HG02870 (cell line): Measurements from ENCODE around the gene CRYBG1.
"Not testable (repeated sequence)": the region's sequence is repeated elsewhere in the genome, so short reads cannot be mapped to it uniquely, and the experiment has no call there.

Experiments used
- ATAC-seq: cut with Tn5 transposase; IDR thresholded peaks from one replicate; pipeline ENCODE4 v1.9.1; 2021; ENCODE audit warnings: mild to moderate bottlenecking, moderate library complexity; ENCODE audit not compliant: unreplicated experiment

CRYBG1 gene

DNA sequence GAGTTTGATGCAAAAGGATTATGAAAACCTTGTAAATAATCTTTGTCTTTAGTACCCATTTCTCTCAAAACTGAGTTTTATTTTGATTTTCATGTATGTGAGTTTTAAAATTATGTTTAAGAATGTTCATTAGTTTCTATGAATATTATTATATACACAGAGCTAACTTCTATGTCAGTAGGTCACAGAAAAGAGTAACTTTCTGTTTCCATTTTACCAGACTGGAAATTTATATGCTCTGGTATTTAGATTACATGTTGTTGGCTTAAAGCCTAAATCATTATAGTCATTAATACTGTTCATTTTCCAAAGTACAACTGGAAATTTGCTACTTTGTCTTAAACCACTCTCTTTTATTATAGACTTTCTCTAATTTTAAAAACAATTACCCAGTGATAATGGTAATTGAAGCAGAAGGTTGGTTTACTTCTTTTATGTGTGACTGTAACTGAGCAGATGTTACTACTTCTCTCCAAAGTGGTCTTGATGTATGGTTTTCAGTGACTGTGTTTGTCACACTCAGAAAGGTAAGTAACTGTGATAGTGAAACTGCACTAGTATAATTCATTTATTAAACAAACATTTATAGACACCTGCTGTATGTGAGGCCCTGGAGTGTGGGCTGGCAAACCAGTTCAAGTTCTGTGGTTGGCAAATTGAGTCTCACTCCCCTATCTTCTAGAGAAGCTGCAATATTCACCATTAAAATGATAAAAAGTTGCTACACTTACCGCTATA, 13.2 kb downstream of the CRYBG1 start:
- ATAC-seq: no peak

DNA sequence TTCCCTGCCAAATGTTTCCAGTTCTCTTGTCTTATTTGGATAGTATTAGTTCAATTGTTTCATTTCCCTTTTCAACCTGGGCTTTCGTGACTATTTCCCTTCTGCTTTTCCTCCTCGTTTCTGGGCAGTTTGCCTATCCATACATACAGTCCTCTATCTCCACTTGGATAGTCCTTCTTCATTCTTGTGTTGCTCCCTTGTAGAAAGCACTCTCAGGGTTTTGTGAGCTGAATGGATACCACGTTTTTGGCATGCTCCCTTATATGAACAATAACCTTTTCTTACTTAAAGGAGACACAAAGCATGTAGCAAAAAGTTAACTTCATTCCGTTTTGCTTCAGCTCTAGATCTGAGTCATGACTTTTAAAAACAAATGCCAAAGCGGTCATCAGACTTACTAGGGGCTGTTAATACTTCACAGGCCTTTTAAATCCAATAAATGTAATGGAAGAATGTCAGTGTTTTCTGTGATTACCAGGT, 16.6 kb downstream of the CRYBG1 start:
- ATAC-seq: no peak

GRCh38 chr6:106379951-106380350, 19.4 kb downstream of the CRYBG1 start:
- no peak for ATAC-seq

GRCh38 chr6:106380407-106380806, 19.9 kb downstream of the CRYBG1 start:
- no peak for ATAC-seq

DNA sequence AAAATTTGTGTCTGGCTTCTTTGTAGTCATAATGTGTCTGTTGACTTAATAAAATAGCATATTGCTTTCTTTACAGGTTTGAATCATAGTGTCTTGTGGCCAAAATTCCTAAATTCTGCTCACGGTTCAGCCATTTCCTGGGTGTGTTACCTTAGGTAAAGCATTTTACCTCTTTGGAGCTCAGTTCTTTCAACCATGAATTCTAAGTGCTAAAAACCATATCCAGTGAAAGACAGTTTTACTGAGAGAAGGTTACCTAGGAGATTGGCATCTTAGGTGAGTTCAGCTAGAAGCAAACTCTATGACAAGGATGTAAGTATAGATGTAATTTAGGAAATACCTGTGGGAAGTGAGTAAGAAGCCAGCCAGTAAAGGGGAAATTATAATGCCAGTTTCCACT, 20.7 kb downstream of the CRYBG1 start:
- no peak for ATAC-seq

DNA sequence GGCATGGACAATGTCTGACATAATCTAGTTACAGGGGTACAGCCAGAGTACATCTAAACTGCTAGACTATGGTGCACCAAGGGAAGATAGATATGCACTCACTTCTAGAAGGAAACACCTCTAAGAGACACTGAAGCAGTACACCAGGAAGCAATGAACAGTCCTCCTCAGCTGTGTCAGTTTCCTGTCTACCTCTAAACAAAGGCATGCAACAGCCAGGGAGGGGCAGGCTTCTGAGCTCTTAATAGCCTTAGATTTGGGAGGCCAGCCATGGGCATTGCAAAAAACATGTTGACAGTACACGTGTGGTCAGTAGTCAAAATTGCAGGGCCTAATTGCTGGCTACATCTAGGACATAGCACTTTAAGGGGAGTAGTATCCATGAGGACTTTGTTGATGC, 21.4 kb downstream of the CRYBG1 start:
- ATAC-seq: no peak

DNA sequence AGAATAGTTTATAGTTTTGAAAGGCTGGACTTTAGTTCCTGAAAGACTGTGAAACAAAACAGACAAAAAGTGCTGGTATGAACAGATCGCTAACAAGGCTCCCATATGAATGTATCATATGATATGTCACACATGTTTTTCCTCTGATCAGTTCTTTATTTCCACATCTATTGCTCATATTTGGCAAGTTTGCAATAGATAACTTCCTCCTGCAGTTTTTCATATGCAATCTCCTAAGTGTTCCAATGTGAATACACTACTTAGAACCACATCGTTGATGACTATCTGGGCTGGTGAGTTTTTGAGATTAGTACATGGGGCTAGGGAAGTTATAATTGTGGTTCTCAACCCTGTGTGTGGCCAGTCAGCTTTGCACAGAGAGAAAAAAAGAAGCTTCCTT, 23.1 kb downstream of the CRYBG1 start:
- no peak for ATAC-seq

DNA sequence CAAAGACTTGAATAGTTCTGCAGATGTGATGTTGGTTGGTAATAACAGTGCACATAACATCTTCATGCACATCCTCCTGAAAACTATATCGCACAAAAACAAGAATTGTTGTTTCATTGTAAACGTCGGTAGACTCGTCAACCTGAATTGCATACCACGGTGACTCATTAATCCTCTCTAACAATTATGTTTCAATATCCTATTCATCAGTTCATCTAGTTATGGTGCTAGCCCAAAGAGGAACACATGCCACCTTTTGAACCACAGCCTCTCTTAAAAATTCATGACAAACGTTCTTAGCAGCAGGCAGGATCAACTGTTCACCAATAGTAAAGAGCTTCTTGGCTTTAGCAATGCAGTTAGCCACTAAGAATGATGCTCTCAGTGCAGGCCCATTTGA, 25.0 kb downstream of the CRYBG1 start:
- ATAC-seq: no peak

DNA sequence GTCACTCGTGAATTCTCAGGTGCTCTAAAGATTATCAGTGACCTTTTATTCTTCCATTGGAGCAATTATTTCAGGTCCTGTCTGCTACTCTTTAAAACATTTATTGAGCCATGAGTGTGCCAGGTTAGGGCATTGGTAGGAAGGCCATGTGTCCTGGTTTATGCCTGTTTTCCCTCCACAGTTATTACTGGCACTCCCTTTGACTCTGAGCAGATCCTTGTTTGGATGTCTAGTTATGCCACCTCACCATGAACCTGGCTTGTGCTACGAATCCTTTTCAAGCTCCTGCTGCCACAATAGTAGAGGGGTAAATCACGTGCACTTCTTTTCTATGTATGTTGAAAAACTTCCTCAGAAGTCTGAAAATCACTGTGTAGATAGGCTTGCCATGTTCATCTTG, 27.4 kb downstream of the CRYBG1 start:
- no peak for ATAC-seq

- ATAC-seq: no peak
These were observed 29.6 kb downstream of the CRYBG1 start for GRCh38 chr6:106390088-106390487.

DNA sequence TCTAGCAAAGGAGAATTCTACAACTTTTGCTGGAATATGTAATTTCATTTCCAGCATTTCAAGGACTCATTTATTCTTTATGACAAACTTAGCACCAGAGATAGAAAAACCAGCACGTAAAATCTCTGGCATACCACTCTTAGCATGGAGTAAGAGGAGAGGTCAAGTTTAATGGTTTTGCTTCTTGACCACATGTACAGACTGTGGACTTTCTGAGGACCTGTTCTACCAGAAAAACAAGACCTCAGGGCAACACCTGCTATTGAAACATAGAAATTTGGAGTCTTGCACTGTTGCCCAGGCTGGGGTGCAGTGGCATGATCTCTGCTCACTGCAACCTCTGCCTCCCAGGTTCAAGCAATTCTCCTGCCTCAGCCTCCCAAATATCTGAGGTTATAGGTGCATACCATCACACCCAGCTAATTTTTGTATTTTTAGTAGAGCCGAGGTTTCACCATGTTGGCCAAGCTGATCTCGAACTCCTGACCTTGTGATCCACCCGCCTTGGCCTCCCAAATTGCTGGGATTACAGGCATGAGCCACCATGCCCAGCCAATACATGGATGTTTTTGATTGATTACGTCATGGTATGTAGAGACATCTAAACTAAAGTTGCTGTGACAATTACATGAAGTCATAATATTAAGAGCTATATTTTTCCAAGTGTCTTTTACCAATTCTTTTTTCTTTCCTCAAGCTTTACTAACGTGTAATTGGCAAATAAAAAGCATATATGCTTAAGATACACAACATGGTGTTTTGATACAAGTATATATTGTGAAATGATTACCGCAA, 36.1 kb downstream of the CRYBG1 start:
- ATAC-seq: no peak

DNA sequence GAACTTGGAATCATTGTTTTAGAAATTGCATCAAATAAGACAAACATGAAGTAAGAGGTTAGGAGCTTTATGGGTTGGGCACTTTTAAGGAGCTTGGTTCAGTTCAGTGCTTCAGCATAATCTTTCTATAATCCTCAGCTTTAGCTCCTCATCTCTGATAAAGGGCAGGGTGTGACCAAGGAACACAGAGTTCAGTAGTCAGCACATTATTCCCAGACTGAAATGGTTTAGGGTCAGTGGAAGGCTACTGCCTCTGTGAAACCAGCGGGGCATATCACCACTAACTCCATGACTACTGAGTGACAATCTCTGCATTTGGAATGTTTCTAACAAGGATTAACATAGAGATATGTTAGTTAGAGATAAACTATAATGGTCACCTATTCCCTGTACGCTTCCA, 36.9 kb downstream of the CRYBG1 start:
- no peak for ATAC-seq

DNA sequence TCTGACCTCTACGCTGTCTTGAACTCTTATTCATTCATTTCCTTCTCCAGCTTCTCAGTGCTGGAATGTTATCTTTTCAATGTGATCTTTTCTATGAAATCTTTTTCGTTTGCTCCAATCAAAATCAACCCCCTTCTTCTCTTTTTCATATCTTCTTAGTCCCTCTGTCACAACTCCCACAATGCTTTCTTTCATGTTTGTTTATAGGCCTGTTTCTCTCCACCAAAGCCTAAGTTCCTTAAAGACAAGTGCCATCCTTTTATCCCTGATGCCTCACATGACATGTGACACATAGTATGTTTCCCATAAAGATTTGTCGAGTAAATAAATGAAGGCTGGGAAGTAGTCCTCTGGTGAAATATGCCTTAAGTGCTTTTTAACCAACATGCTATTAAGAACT, 38.1 kb downstream of the CRYBG1 start:
- ATAC-seq: no peak

- not testable (repeated sequence) for ATAC-seq
These were observed 44.5 kb downstream of the CRYBG1 start for GRCh38 chr6:106405044-106405443.

GRCh38 chr6:106411056-106411455, 50.5 kb downstream of the CRYBG1 start:
- ATAC-seq: no peak

GRCh38 chr6:106411643-106412200, 51.2 kb downstream of the CRYBG1 start:
- ATAC-seq: no peak

GRCh38 chr6:106413016-106413415, 52.5 kb downstream of the CRYBG1 start:
- no peak for ATAC-seq

GRCh38 chr6:106413722-106414121, 53.2 kb downstream of the CRYBG1 start:
- ATAC-seq: no peak

DNA sequence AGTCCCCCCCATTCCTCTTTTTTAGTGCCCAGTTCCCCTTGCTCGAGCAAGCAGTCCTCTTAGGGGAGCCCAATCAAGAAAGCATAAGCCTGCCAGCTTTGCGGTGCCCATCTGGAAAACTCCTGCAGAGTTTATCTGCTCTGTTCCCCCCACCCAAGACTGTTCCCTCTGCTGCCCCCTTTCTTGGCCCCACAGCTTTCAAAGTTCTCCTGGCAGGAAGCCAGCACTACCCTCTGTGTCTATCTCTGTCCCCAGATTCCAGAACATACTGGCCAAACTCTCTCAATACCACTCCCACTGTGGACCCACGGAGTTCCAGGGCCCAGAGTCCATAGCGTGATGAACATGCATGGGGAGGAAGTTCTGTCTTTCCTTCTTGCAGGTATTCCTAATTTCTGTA, 55.4 kb downstream of the CRYBG1 start:
- no peak for ATAC-seq

- no peak for ATAC-seq
These were observed 57.1 kb downstream of the CRYBG1 start for GRCh38 chr6:106417572-106418147.

DNA sequence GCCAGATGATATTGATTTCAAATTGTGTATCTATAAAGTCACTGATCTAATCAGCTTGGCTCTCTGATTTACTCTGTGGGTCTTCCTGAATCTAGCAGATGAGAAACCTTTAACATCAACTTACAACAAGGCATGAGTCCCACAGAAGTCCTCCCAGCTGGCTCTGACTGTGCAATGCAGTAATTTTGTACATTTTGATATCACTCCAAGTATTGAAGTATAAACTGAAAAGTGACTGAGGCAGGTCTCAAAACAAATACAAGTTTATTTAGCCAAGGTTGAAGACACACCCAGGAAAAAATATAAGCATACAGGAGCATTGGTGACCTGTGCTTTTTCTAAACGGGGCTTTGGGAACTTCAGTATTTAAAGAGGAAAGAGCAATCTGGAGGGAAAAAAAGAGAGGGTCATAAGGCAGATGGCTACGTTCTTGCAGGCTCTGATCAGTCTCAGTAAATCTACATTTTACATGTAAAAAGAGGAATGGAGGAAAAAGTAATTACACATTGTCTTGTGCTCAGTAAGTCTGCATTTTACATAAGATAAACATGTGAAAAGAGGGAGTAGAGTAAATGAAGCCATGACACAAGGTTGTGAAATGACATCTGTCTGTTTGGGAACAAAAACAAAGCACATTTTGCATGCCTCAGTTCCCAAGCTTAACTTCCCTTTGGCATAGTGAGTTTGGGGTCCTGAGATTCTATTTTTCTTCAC, 59.5 kb downstream of the CRYBG1 start:
- no peak for ATAC-seq
